Measurements from ENCODE around the gene ZBTB49.

The ZBTB49 gene

DNA sequence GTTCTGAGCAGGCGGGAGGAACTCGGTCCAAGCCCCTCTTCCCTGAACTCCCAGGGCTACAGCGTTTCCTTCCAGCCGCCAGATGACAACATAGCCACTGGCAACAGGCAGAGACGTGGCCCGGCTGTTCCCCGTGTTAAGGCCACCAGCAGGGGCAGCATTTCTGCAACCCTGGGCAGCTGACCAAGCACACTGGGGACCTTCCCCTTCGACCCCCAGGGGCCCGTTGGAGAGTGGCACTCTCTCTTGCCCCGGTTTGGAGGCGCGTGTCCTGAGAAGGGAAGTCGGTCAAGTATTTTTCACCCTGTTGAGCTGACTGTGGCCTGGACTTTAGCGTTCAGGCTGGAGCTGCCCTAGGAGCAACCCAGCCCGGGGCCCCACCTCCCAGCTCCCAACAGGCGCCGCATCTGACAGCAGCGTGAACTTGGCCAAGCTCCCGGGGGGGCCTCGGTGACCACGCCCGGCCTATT, 37.6 kb downstream of the ZBTB49 start:
- no peak overlapping the region for H3K9ac ChIP-seq
- H2AFZ ChIP-seq (ENCODE audit: low read depth) = no peak overlapping the region
- no peak overlapping the region for H3K27ac ChIP-seq
- no peak overlapping the region for H3K4me2 ChIP-seq
- no peaks in the 10 kb centered on the region for H4K20me1 ChIP-seq (ENCODE audit: insufficient read depth)
- H3K79me2 ChIP-seq (ENCODE audit: insufficient read depth, low read depth) = no peaks in the 10 kb centered on the region
- H3K4me1 ChIP-seq (ENCODE audit: low read depth, poor library complexity, severe bottlenecking) = no peaks in the 10 kb centered on the region
- H3K4me3 ChIP-seq (IDR thresholded peaks at IDR 0.05; ENCODE audit: insufficient read depth, low read depth, low read length) = no peak overlapping the region
- no peaks in the 10 kb centered on the region for H3K27me3 ChIP-seq (ENCODE audit: insufficient read depth, low read depth)
- H3K36me3 ChIP-seq (ENCODE audit: insufficient read depth) = no peaks in the 10 kb centered on the region
- TF ChIP-seq CTCF (conservative IDR thresholded peaks at IDR 0.05; ENCODE audit: low read depth, low read length) = no peak

- no peaks in the 10 kb centered on the region for H3K79me2 ChIP-seq (ENCODE audit: insufficient read depth, low read depth)
- no peak overlapping the region for H3K9ac ChIP-seq
- H3K36me3 ChIP-seq (ENCODE audit: insufficient read depth) = no peaks in the 10 kb centered on the region
- H3K27ac ChIP-seq = no peak overlapping the region
- no peak for TF ChIP-seq CTCF (conservative IDR thresholded peaks at IDR 0.05; ENCODE audit: low read depth, low read length)
- H2AFZ ChIP-seq (ENCODE audit: low read depth) = no peak overlapping the region
- H3K4me2 ChIP-seq = no peak overlapping the region
- H3K27me3 ChIP-seq (ENCODE audit: insufficient read depth, low read depth) = no peaks in the 10 kb centered on the region
- no peaks in the 10 kb centered on the region for H3K4me1 ChIP-seq (ENCODE audit: low read depth, poor library complexity, severe bottlenecking)
- H3K4me3 ChIP-seq (IDR thresholded peaks at IDR 0.05; ENCODE audit: insufficient read depth, low read depth, low read length) = no peak overlapping the region
- no peaks in the 10 kb centered on the region for H4K20me1 ChIP-seq (ENCODE audit: insufficient read depth)
Measured at GRCh38 chr4:4328206-4328605, 38.2 kb downstream of the ZBTB49 start.

DNA sequence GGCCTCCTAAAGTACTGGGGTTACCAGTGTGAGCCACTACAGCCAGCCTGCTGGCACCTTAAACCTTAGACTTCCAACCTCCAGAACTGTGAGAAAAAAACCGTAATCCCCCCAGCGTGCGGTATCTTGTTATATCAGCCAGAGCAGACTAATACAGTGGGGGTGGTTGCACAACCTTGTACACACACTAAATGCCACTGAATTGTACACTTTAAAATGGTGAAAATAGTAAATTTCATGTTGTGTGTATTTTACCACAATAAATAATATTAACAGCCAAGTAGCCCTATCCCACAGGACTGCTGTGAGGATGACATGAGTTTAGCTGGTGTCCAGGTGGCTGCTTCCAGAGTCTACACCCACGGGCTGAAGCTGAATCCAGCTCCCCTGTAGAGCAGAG, 38.8 kb downstream of the ZBTB49 start:
- no peak overlapping the region for H3K4me2 ChIP-seq
- H4K20me1 ChIP-seq (ENCODE audit: insufficient read depth) = no peaks in the 10 kb centered on the region
- H2AFZ ChIP-seq (ENCODE audit: low read depth) = no peak overlapping the region
- H3K27ac ChIP-seq = no peak overlapping the region
- no peaks in the 10 kb centered on the region for H3K4me1 ChIP-seq (ENCODE audit: low read depth, poor library complexity, severe bottlenecking)
- no peaks in the 10 kb centered on the region for H3K79me2 ChIP-seq (ENCODE audit: insufficient read depth, low read depth)
- TF ChIP-seq CTCF (conservative IDR thresholded peaks at IDR 0.05; ENCODE audit: low read depth, low read length) = no peak
- H3K9ac ChIP-seq = no peak overlapping the region
- H3K27me3 ChIP-seq (ENCODE audit: insufficient read depth, low read depth) = no peaks in the 10 kb centered on the region
- no peaks in the 10 kb centered on the region for H3K36me3 ChIP-seq (ENCODE audit: insufficient read depth)
- H3K4me3 ChIP-seq (IDR thresholded peaks at IDR 0.05; ENCODE audit: insufficient read depth, low read depth, low read length) = no peak overlapping the region

- Histone ChIP-seq H3K4me1 (ENCODE audit: low read depth, poor library complexity, severe bottlenecking) (no peaks in the 10 kb centered on the region), H2AFZ (ENCODE audit: low read depth) (no peak overlapping the region), H3K4me3 (IDR thresholded peaks at IDR 0.05; ENCODE audit: insufficient read depth, low read depth, low read length) (no peak overlapping the region), H3K79me2 (ENCODE audit: insufficient read depth, low read depth) (no peaks in the 10 kb centered on the region), H3K36me3 (ENCODE audit: insufficient read depth) (no peaks in the 10 kb centered on the region), H4K20me1 (ENCODE audit: insufficient read depth) (no peaks in the 10 kb centered on the region), H3K9ac (no peak overlapping the region), H3K27me3 (ENCODE audit: insufficient read depth, low read depth) (no peaks in the 10 kb centered on the region), H3K27ac (no peak overlapping the region), H3K4me2 (no peak overlapping the region)
- no peak for TF ChIP-seq CTCF (conservative IDR thresholded peaks at IDR 0.05; ENCODE audit: low read depth, low read length)
Measured at GRCh38 chr4:4329496-4329895, 39.4 kb downstream of the ZBTB49 start.
